ENCODE data around the gene TSPAN9.

DNA sequence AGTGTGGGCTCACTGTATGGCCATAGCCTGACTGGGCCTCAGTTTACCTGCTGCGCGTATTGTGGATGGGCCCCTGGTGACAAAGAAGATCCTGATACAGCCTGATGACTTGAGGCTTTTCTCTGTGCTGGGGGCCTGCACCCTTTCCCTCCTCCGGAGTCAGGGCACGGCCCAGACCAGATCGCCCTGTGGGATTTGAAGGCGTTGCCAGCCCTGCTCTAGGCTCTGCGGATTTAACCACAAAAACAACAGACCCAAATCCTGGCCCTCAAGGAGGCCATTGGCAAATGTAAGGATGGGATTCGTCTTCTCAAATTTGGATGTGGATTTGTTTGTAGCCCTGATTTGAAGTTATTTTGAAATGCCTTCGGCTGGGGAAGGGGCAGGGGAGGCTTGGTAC lies 195.8 kb downstream of the TSPAN9 start:
- TF ChIP-seq ZNF462 (CRISPR knock-in tag; IDR thresholded peaks at IDR 0.05) (no peak), EZH2phosphoT487 (IDR thresholded peaks at IDR 0.05; ENCODE audit: unreplicated experiment) (no peak), EZH2 (IDR thresholded peaks at IDR 0.05; ENCODE audit: low read depth, unreplicated experiment) (no peak), POLR2AphosphoS5 (IDR thresholded peaks at IDR 0.05; ENCODE audit: low read depth) (no peak), CREB1 (CRISPR knock-in tag; IDR thresholded peaks at IDR 0.05; ENCODE audit: low read depth) (no peak), ETS1 (IDR thresholded peaks at IDR 0.05) (no peak)
- TF ChIP-seq, protein P1, sequence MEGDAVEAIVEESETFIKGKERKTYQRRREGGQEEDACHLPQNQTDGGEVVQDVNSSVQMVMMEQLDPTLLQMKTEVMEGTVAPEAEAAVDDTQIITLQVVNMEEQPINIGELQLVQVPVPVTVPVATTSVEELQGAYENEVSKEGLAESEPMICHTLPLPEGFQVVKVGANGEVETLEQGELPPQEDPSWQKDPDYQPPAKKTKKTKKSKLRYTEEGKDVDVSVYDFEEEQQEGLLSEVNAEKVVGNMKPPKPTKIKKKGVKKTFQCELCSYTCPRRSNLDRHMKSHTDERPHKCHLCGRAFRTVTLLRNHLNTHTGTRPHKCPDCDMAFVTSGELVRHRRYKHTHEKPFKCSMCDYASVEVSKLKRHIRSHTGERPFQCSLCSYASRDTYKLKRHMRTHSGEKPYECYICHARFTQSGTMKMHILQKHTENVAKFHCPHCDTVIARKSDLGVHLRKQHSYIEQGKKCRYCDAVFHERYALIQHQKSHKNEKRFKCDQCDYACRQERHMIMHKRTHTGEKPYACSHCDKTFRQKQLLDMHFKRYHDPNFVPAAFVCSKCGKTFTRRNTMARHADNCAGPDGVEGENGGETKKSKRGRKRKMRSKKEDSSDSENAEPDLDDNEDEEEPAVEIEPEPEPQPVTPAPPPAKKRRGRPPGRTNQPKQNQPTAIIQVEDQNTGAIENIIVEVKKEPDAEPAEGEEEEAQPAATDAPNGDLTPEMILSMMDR (conservative IDR thresholded peaks at IDR 0.05; ENCODE audit: low read depth in 2 of 2) = no peak
- TF ChIP-seq, protein P2, sequence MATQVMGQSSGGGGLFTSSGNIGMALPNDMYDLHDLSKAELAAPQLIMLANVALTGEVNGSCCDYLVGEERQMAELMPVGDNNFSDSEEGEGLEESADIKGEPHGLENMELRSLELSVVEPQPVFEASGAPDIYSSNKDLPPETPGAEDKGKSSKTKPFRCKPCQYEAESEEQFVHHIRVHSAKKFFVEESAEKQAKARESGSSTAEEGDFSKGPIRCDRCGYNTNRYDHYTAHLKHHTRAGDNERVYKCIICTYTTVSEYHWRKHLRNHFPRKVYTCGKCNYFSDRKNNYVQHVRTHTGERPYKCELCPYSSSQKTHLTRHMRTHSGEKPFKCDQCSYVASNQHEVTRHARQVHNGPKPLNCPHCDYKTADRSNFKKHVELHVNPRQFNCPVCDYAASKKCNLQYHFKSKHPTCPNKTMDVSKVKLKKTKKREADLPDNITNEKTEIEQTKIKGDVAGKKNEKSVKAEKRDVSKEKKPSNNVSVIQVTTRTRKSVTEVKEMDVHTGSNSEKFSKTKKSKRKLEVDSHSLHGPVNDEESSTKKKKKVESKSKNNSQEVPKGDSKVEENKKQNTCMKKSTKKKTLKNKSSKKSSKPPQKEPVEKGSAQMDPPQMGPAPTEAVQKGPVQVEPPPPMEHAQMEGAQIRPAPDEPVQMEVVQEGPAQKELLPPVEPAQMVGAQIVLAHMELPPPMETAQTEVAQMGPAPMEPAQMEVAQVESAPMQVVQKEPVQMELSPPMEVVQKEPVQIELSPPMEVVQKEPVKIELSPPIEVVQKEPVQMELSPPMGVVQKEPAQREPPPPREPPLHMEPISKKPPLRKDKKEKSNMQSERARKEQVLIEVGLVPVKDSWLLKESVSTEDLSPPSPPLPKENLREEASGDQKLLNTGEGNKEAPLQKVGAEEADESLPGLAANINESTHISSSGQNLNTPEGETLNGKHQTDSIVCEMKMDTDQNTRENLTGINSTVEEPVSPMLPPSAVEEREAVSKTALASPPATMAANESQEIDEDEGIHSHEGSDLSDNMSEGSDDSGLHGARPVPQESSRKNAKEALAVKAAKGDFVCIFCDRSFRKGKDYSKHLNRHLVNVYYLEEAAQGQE (IDR thresholded peaks at IDR 0.05; ENCODE audit: unreplicated experiment) = no peak
